Type B pancreatic cell (in vitro differentiated cells): ENCODE results near the gene APBB2. TPM values are rescaled to one million over a fixed set of nuclear protein-coding genes. Genes with fewer than 3 reads are reported as not detected.

Source experiments
- DNase-seq: peaks from one replicate; pipeline ENCODE4 v3.0.0; 2021; ENCODE audit warnings: mixed read lengths; ENCODE audit not compliant: unreplicated experiment; ENCODE audit errors: extremely low spot score
- H3K27ac Mint-ChIP-seq: 2 replicates; pipeline ENCODE4 v1.8.0; 2021; ENCODE audit warnings: mild to moderate bottlenecking, mixed read lengths
- H3K27me3 Mint-ChIP-seq: 2 replicates; pipeline ENCODE4 v1.8.0; 2021; ENCODE audit warnings: mixed read lengths
- H3K36me3 Mint-ChIP-seq: 2 replicates; pipeline ENCODE4 v1.8.0; 2021; ENCODE audit warnings: mixed read lengths
- H3K4me1 Mint-ChIP-seq: one replicate; pipeline ENCODE4 v1.8.0; 2021; ENCODE audit warnings: mixed read lengths; ENCODE audit not compliant: unreplicated experiment
- H3K4me3 Mint-ChIP-seq: 2 replicates; pipeline ENCODE4 v1.8.0; 2021; ENCODE audit warnings: mild to moderate bottlenecking, mixed read lengths
- H3K9me3 Mint-ChIP-seq: 2 replicates; pipeline ENCODE4 v1.8.0; 2021; ENCODE audit warnings: mixed read lengths
- CTCF ChIP-seq: fragments of 200-600 bp; sonication (generic); conservative IDR thresholded peaks from 2 replicates; pipeline ENCODE4 v1.5.0; 2021; ENCODE audit warnings: antibody characterized with exemption, mild to moderate bottlenecking
- total RNA-seq: library from RNA; stranded (reverse); gene quantifications from 2 replicates; pipeline ENCODE4 v1.2.1, GENCODE V29; 2021; ENCODE audit warnings: low replicate concordance

Gene APBB2
- total RNA-seq, 1 donor from 2014 or later = 33.3 TPM

DNA sequence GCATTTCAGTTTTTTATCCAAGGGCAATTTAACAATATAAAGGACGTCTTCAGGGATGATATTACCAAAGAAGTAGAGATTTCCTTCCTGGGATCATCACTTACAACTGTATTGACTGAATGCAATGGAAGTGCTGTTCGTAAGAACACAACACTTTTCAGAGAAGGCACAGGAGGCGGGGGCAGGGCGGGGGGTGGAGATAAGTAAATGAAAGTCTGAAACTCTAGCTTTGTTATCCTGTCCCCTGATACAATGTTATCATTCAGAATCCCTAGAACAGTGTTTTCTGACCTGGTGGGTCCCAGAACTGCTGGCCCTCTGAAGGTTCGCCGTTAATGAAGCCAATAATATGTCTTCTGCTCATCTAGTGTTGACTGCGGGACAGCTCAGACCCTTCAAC is 340.0 kb downstream of the APBB2 start:
- TF ChIP-seq CTCF = no peak
- Mint-ChIP-seq H3K27ac (no peak overlapping the region), H3K4me1 (peaks cover 18% of the 10 kb centered on the region), H3K4me3 (no peak overlapping the region), H3K36me3 (peaks cover 5% of the 10 kb centered on the region), H3K9me3 (no peaks in the 10 kb centered on the region), H3K27me3 (no peaks in the 10 kb centered on the region)
- DNase-seq = no peak

DNA sequence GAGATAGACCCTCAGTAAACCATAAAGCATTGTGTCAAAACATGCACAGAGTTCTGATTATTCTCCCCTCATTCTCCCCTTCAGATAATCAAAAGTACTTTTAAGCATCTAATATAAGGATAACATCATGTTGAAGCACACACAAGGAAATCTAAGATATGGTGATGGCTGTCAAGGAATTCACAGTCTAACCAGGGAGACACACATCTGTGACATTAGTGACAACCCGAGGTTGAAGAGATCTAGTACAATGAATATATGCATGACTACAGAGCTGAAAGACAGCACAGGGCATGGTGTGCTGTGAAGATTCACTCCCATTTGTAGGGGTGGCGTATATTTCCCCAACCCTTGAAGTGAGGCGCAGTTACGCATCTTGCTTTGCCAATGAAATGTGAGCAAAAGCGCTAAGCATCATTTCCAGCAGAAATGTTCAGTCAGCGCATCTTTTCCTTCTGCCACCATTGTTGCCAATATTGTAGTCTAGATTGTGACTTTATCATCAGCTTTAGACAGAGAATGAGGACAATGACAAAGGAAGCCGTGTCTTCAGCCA is 342.6 kb downstream of the APBB2 start:
- no peaks in the 10 kb centered on the region for H3K9me3 Mint-ChIP-seq
- H3K36me3 Mint-ChIP-seq = no peaks in the 10 kb centered on the region
- H3K27ac Mint-ChIP-seq = no peak overlapping the region
- H3K27me3 Mint-ChIP-seq = no peaks in the 10 kb centered on the region
- no peak overlapping the region for H3K4me3 Mint-ChIP-seq
- no peak for DNase-seq
- H3K4me1 Mint-ChIP-seq = peaks cover 18% of the 10 kb centered on the region
- no peak for TF ChIP-seq CTCF

DNA sequence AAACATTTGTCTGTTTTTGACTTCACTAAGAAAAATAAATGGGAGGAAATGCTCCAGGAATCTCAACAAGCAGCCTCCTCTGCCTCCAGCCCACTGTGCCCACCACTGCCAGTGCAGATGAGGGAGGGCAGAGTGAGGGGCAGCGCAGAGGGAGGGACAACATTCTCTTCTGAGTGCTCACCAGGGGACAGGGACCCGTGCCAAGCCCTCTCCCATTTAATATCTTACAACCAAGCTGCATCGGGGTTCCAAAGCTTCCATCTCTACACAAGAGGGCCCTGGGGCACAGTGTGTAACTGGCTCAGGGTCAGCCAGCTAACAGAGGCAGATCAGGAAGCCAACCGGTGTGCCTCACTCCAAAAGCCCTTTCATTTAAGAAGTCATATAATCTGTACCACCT is 344.2 kb downstream of the APBB2 start:
- Mint-ChIP-seq H3K27ac (no peak overlapping the region), H3K4me3 (no peak overlapping the region), H3K36me3 (no peaks in the 10 kb centered on the region), H3K4me1 (peaks cover 18% of the 10 kb centered on the region), H3K27me3 (no peaks in the 10 kb centered on the region), H3K9me3 (no peaks in the 10 kb centered on the region)
- no peak for TF ChIP-seq CTCF
- DNase-seq = no peak

GRCh38 chr4:40865696-40866095 is 348.6 kb downstream of the APBB2 start:
- Mint-ChIP-seq H3K27me3 (no peaks in the 10 kb centered on the region), H3K4me1 (no peaks in the 10 kb centered on the region), H3K36me3 (no peaks in the 10 kb centered on the region), H3K4me3 (no peak overlapping the region), H3K27ac (no peak overlapping the region), H3K9me3 (no peaks in the 10 kb centered on the region)
- DNase-seq = no peak
- TF ChIP-seq CTCF = no peak

DNA sequence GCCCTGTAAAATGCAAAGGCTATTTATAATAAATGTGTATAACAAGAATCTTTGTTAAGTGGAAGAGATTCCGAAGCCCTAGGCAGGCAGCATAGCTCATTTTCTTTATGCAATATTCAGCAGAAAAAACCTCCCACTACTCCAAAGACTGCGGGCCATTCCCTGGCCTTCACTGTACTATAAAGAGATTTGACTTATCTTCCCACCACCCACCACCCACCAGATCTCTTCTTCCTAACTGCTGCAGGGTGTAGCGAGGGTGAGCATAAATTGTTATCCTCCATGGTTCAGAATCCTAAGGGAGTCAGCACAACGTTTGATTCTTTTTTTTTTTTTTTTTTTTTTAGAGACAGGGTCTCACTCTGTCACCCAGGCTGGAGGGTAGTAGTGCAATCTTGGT is 349.8 kb downstream of the APBB2 start:
- H3K27ac Mint-ChIP-seq = no peak overlapping the region
- no peaks in the 10 kb centered on the region for H3K9me3 Mint-ChIP-seq
- no peak overlapping the region for H3K4me3 Mint-ChIP-seq
- no peaks in the 10 kb centered on the region for H3K4me1 Mint-ChIP-seq
- DNase-seq = no peak
- peaks cover under 1% of the 10 kb centered on the region for H3K27me3 Mint-ChIP-seq
- H3K36me3 Mint-ChIP-seq = no peaks in the 10 kb centered on the region
- TF ChIP-seq CTCF = no peak

DNA sequence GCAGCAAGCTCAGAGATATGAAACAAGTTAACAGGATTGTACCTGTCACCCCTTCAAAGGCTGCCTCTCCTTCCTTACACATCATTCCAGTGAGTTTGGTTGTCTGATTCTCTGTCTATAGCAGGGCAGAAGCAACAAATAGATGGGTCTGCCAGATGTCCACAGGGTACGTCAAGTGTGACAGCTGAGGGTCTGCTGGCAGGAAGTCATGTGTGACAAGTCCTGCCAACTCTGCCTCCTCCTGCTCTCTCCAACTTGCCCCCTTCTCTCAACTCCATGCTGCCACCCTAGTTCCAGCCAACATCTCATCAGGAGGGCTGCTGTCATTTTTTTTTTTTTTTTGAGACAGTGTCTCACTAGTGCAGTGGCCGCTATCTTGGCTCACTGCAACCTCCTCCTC is 355.4 kb downstream of the APBB2 start:
- H3K36me3 Mint-ChIP-seq = peaks cover under 1% of the 10 kb centered on the region
- no peaks in the 10 kb centered on the region for H3K9me3 Mint-ChIP-seq
- no peak for TF ChIP-seq CTCF
- H3K27ac Mint-ChIP-seq = no peak overlapping the region
- H3K4me3 Mint-ChIP-seq = no peak overlapping the region
- peaks cover 10% of the 10 kb centered on the region for H3K4me1 Mint-ChIP-seq
- DNase-seq = no peak
- H3K27me3 Mint-ChIP-seq = peaks cover 3% of the 10 kb centered on the region
